ENCODE data around the gene FAM50B.
A peak's percentile ranks its signal among the peaks of the same experiment; 100 is the strongest.

The FAM50B gene

DNA sequence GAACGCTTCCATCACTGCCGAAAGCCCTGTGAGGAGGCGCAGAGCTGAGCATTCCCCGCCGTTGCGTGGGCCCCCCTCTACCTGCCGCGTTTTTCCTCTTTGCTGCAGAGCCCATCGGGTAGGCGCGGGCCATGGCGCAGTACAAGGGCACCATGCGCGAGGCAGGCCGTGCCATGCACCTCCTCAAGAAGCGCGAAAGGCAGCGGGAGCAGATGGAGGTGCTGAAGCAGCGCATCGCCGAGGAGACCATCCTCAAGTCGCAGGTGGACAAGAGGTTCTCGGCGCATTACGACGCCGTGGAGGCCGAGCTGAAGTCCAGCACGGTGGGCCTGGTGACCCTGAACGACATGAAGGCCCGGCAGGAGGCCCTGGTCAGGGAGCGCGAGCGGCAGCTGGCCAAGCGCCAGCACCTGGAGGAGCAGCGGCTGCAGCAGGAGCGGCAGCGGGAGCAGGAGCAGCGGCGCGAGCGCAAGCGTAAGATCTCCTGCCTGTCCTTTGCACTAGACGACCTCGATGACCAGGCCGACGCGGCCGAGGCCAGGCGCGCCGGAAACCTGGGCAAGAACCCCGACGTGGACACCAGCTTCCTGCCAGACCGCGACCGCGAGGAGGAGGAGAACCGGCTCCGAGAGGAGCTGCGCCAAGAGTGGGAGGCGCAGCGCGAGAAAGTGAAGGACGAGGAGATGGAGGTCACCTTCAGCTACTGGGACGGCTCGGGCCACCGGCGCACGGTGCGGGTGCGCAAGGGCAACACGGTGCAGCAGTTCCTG, 693 bp downstream of the FAM50B start:
- TF ChIP-seq, protein P1, sequence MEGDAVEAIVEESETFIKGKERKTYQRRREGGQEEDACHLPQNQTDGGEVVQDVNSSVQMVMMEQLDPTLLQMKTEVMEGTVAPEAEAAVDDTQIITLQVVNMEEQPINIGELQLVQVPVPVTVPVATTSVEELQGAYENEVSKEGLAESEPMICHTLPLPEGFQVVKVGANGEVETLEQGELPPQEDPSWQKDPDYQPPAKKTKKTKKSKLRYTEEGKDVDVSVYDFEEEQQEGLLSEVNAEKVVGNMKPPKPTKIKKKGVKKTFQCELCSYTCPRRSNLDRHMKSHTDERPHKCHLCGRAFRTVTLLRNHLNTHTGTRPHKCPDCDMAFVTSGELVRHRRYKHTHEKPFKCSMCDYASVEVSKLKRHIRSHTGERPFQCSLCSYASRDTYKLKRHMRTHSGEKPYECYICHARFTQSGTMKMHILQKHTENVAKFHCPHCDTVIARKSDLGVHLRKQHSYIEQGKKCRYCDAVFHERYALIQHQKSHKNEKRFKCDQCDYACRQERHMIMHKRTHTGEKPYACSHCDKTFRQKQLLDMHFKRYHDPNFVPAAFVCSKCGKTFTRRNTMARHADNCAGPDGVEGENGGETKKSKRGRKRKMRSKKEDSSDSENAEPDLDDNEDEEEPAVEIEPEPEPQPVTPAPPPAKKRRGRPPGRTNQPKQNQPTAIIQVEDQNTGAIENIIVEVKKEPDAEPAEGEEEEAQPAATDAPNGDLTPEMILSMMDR (IDR thresholded peaks at IDR 0.05; ENCODE audit: low read depth, low read length): no peak
- peak overlapping the region; percentile 55 for H3K4me3 ChIP-seq (ENCODE audit: low read depth, low read length)

DNA sequence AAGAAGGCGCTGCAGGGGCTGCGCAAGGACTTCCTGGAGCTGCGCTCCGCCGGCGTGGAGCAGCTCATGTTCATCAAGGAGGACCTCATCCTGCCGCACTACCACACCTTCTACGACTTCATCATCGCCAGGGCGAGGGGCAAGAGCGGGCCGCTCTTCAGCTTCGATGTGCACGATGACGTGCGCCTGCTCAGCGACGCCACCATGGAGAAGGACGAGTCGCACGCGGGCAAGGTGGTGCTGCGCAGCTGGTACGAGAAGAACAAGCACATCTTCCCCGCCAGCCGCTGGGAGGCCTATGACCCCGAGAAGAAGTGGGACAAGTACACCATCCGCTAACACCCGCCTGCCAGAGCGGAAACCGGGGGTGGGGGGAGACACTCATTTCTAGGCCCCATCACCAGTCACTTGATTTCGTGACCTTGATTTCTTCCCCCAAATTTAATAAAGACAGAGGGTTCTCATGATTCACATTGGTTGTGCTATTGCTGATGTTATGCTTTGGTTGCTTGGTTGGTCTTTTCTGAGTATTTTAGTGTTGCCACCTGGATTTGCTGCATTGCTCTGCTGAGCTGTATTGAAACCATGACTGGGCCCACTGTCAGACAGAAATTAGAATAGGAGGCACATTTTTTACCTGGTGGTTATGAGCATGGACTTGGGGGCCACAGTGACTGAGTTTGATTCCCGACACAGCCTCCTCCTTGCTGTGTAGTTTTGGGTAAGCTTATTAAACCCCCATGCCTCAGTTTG, 1.5 kb downstream of the FAM50B start:
- TF ChIP-seq, protein P1 (IDR thresholded peaks at IDR 0.05; ENCODE audit: low read depth, low read length): no peak
- H3K4me3 ChIP-seq (ENCODE audit: low read depth, low read length): no peak overlapping the region

DNA sequence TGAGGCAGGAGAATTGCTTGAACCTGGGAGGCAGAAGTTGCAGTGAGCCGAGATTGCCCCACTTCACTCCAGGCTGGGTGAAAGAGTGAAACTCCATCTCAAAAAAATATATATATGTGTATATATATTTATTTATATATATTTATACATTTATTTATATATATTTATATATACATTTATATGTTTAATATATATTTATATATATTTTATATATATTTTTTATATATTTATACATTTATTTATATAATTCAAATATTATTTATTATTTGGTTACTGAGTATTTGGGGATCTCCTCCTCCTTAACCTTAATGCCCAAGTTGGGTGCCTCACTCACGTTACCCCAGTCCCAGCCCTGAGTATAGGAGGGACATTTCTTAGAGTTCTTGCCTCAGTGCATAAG, 2.7 kb downstream of the FAM50B start:
- TF ChIP-seq, protein P1 (IDR thresholded peaks at IDR 0.05; ENCODE audit: low read depth, low read length): no peak
- no peak overlapping the region for H3K4me3 ChIP-seq (ENCODE audit: low read depth, low read length)

DNA sequence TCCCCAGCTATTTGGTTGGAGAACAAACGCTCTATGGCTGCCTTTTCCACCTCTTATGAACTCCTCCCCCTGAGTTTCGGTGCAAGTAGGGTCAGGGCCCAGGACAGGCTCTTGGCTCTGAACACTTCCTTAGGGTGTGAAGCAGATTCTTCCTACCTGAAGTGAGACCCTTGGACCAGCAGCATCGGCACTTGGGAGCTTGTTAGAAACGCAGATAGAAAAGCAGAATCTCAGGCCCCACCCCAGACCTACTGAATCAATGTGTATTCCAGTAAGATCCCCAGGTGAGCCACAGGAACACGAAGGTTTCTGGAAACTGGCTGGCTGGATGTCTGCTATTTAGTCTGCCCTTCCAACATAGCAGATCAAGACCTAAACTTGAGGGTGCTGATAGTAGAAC, 3.2 kb downstream of the FAM50B start:
- no peak overlapping the region for H3K4me3 ChIP-seq (ENCODE audit: low read depth, low read length)
- TF ChIP-seq, protein P1 (IDR thresholded peaks at IDR 0.05; ENCODE audit: low read depth, low read length): no peak

DNA sequence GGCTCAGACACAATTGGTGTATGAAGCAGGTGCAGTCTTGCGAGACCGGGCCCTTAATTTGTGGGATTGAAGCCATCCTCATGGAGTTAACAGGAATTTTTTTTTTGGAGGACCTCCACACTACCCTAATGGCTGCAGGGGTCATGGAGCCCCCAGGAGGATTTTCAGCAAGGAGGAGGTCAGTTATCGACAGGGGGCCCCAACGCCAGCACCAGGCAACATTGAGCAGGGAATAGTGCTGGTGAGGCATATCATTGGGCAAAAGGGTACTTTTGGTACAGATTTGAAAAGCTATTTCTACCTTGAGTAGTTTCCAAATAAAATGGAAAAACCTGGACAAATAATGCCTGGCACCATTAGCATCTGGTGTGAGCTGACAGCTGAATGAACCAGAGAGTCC, 6.7 kb downstream of the FAM50B start:
- no peak overlapping the region for H3K4me3 ChIP-seq (ENCODE audit: low read depth, low read length)
- TF ChIP-seq, protein P1 (IDR thresholded peaks at IDR 0.05; ENCODE audit: low read depth, low read length): no peak

DNA sequence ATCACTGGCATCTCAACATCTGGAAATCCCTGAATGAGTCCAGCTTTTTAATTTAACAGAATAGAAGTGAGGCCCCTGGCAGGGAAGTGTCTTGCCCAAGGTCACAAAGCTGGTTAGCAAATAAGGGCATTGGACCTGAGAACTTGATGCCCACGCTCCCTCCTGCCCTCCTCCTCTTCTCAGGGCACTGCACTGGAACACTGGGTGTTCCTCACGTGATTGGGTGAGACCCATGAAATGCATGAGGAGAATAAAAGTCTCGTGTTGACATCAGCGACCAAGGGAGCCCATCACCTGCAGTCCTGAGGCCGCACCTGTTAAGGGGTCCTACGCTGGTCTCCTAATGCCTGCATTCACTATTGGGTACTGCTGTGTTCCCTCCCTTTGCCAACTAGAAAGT, 7.4 kb downstream of the FAM50B start:
- no peak overlapping the region for H3K4me3 ChIP-seq (ENCODE audit: low read depth, low read length)
- TF ChIP-seq, protein P1 (IDR thresholded peaks at IDR 0.05; ENCODE audit: low read depth, low read length): no peak
